Keratinocyte (primary cell): Measurements from ENCODE around the gene BICRAL.

Source experiments
- EZH2 ChIP-seq: IDR thresholded peaks from one replicate; pipeline ENCODE4 v1.6.1; 2012; ENCODE audit warnings: inconsistent platforms, mild to moderate bottlenecking, low read length, moderate library complexity
- TF ChIP-seq, protein P1 (sequence below), 3 experiments: IDR thresholded peaks in 1 of 3; conservative IDR thresholded peaks in 1 of 3; optimal IDR thresholded peaks in 1 of 3; 2 replicates in 2 of 3; 3 replicates in 1 of 3; pipeline versions ENCODE3 to v1.5.1; 2011; ENCODE audit warnings: low read length in 3 of 3, mild to moderate bottlenecking in 3 of 3, moderate library complexity in 2 of 3, control low read depth in 1 of 3, inconsistent platforms in 1 of 3; ENCODE audit not compliant: insufficient read depth in 2 of 3; ENCODE audit errors: extremely low read depth in 1 of 3

GRCh38 chr6:42819803-42820511 lies 38.1 kb downstream of the BICRAL start:
- TF ChIP-seq, protein P1, sequence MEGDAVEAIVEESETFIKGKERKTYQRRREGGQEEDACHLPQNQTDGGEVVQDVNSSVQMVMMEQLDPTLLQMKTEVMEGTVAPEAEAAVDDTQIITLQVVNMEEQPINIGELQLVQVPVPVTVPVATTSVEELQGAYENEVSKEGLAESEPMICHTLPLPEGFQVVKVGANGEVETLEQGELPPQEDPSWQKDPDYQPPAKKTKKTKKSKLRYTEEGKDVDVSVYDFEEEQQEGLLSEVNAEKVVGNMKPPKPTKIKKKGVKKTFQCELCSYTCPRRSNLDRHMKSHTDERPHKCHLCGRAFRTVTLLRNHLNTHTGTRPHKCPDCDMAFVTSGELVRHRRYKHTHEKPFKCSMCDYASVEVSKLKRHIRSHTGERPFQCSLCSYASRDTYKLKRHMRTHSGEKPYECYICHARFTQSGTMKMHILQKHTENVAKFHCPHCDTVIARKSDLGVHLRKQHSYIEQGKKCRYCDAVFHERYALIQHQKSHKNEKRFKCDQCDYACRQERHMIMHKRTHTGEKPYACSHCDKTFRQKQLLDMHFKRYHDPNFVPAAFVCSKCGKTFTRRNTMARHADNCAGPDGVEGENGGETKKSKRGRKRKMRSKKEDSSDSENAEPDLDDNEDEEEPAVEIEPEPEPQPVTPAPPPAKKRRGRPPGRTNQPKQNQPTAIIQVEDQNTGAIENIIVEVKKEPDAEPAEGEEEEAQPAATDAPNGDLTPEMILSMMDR (optimal IDR thresholded peaks at IDR 0.05 in 1 of 3, IDR thresholded peaks at IDR 0.05 in 1 of 3, conservative IDR thresholded peaks at IDR 0.05 in 1 of 3; ENCODE audit: extremely low read depth in 1 of 3, insufficient read depth in 2 of 3, low read length in 3 of 3) = peak in 1 of 3 experiments; percentile 33
- no peak for TF ChIP-seq EZH2
